Muscle layer of colon (tissue), 2 donors: ENCODE data around the gene ICAM2.
"Not testable (repeated sequence)": the region's sequence is repeated elsewhere in the genome, so short reads cannot be mapped to it uniquely, and the experiment has no call there.

Experiments used
- H3K27ac ChIP-seq: one replicate; pipeline ENCODE4 v1.7.0; 2013; ENCODE audit warnings: low read depth, mild to moderate bottlenecking, low read length, moderate library complexity
- H3K27me3 ChIP-seq, 2 donors: one replicate each; pipeline ENCODE4 v1.7.0; 2013; ENCODE audit warnings: low read length in 2 of 2, mild to moderate bottlenecking in 2 of 2; ENCODE audit not compliant: insufficient read depth in 2 of 2, control insufficient read depth in 1 of 2
- H3K36me3 ChIP-seq: one replicate; pipeline ENCODE4 v1.7.0; 2013; ENCODE audit warnings: mild to moderate bottlenecking, low read length; ENCODE audit not compliant: insufficient read depth
- H3K4me1 ChIP-seq: one replicate; pipeline ENCODE4 v1.7.0; 2013; ENCODE audit warnings: mild to moderate bottlenecking, low read length; ENCODE audit not compliant: insufficient read depth
- H3K4me3 ChIP-seq, 2 donors: one replicate each; pipeline ENCODE4 v1.7.0; 2013; ENCODE audit warnings: low read length in 2 of 2, low read depth in 1 of 2, mild to moderate bottlenecking in 1 of 2, moderate library complexity in 1 of 2
- H3K9ac ChIP-seq: one replicate; pipeline ENCODE4 v1.7.0; 2013; ENCODE audit warnings: low read length
- H3K9me3 ChIP-seq: one replicate; pipeline ENCODE4 v1.7.0; 2013; ENCODE audit warnings: mild to moderate bottlenecking, low read length
- donor health status: abdominal sarcoma.
- donor health status: Adenocarcinoma of cecum.

ICAM2 gene

DNA sequence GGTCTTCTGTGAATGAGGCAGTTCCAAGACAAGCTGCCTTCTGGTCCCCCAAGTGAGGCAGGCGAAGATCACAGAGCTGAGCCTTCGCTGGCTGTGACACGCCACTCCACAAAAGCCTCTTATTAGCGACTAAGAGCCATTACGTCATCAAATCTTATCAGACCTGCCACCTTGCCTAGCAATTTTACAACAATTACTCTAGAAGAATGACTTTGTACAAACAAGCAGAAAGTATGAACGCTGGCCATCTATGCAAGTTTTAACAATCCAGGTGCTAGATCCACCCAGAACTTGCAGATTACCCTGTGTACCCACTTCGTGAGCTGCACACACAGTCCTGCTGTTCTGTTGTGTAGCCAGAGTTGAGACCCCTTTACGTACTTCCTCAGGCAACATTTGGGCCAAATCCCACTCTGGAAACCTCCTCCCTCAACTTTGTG is 3.8 kb upstream of the ICAM2 start:
- Histone ChIP-seq H3K27ac (no peak overlapping the region), H3K9me3 (no peaks in the 10 kb centered on the region), H3K4me1 (no peaks in the 10 kb centered on the region), H3K36me3 (no peaks in the 10 kb centered on the region), H3K27me3 (no peaks in the 10 kb centered on the region), H3K9ac (no peak overlapping the region), H3K4me3 (no peak overlapping the region)

GRCh38 chr17:64022611-64023063 is 2.2 kb upstream of the ICAM2 start:
- H3K9ac ChIP-seq: no peak overlapping the region
- H3K4me1 ChIP-seq: no peaks in the 10 kb centered on the region
- no peak overlapping the region for H3K27ac ChIP-seq
- no peaks in the 10 kb centered on the region for H3K9me3 ChIP-seq
- no peaks in the 10 kb centered on the region for H3K27me3 ChIP-seq
- no peak overlapping the region for H3K4me3 ChIP-seq
- no peaks in the 10 kb centered on the region for H3K36me3 ChIP-seq

- peak overlapping the region in 1 of 2 donors; percentile 48 for H3K4me3 ChIP-seq
- H3K9me3 ChIP-seq, H3K27ac ChIP-seq, H3K27me3 ChIP-seq, H3K36me3 ChIP-seq, H3K9ac ChIP-seq, H3K4me1 ChIP-seq: not testable (repeated sequence)
Observed at GRCh38 chr17:64019551-64019961, 877 bp downstream of the ICAM2 start.

GRCh38 chr17:64017381-64017980 is 3.0 kb downstream of the ICAM2 start:
- no peaks in the 10 kb centered on the region for H3K36me3 ChIP-seq
- H3K27ac ChIP-seq: no peak overlapping the region
- no peak overlapping the region for H3K4me3 ChIP-seq
- H3K9me3 ChIP-seq: no peaks in the 10 kb centered on the region
- H3K4me1 ChIP-seq: no peaks in the 10 kb centered on the region
- no peaks in the 10 kb centered on the region for H3K27me3 ChIP-seq
- H3K9ac ChIP-seq: no peak overlapping the region

DNA sequence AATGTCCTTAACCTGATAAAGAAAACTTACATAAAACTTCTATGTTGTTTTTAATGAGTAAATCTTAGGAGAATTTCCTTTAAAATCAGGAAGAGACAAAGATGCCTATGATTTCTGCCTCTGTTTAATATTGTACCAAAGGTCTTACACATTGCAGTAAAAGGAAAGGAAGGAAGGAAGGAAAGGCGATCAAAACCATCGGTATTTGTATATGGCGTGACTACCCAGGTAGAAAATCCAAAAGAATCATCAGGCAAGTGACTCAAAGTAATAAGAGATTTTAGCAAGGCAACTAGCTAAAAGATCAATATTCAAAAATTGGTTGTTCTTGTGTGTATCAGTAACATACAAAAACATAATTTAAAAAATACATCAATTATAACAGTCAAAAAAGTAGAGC is 3.5 kb downstream of the ICAM2 start:
- Histone ChIP-seq H3K4me1 (no peaks in the 10 kb centered on the region), H3K4me3 (no peak overlapping the region), H3K27ac (no peak overlapping the region), H3K27me3 (no peaks in the 10 kb centered on the region), H3K9ac (no peak overlapping the region), H3K36me3 (no peaks in the 10 kb centered on the region), H3K9me3 (no peaks in the 10 kb centered on the region)

DNA sequence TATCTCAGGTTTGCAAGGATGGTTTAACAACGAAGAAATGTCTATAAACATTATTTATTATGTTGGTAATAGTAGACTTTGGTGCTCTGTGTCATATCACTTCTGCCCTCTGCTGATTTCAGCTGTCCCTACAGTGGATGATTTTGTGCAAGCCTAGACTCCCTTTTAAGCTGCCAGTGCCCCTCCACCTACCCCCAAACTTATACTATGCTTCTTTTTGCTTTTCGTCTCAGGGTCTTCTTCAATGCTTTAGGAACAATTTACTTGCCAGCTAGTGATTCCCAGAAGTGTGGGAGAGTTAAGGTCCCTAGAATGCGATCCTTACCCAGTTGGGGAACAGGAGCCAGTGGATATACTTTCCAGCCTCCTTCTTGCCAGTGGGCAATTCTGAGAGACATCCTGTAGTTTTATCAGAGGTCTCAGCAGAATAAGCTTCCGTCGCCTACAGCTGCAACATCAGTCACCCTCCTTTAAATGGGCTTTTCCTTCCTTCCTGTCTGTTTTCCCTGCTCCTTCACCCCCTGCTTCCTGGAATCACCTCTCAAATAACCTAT is 4.1 kb downstream of the ICAM2 start:
- H3K4me1 ChIP-seq: no peaks in the 10 kb centered on the region
- no peak overlapping the region for H3K4me3 ChIP-seq
- no peaks in the 10 kb centered on the region for H3K36me3 ChIP-seq
- H3K9me3 ChIP-seq: no peaks in the 10 kb centered on the region
- H3K27me3 ChIP-seq: no peaks in the 10 kb centered on the region
- no peak overlapping the region for H3K27ac ChIP-seq
- H3K9ac ChIP-seq: no peak overlapping the region

- no peaks in the 10 kb centered on the region for H3K9me3 ChIP-seq
- no peaks in the 10 kb centered on the region for H3K4me1 ChIP-seq
- H3K27ac ChIP-seq: no peak overlapping the region
- no peak overlapping the region for H3K4me3 ChIP-seq
- H3K36me3 ChIP-seq: no peaks in the 10 kb centered on the region
- H3K9ac ChIP-seq: no peak overlapping the region
- no peaks in the 10 kb centered on the region for H3K27me3 ChIP-seq
Observed at GRCh38 chr17:64015447-64015846, 5.0 kb downstream of the ICAM2 start.

- no peak overlapping the region for H3K9ac ChIP-seq
- H3K27me3 ChIP-seq: no peaks in the 10 kb centered on the region
- no peaks in the 10 kb centered on the region for H3K4me1 ChIP-seq
- no peak overlapping the region for H3K27ac ChIP-seq
- no peaks in the 10 kb centered on the region for H3K9me3 ChIP-seq
- no peaks in the 10 kb centered on the region for H3K36me3 ChIP-seq
- no peak overlapping the region for H3K4me3 ChIP-seq
Observed at GRCh38 chr17:64009571-64010402, 10.6 kb downstream of the ICAM2 start.

DNA sequence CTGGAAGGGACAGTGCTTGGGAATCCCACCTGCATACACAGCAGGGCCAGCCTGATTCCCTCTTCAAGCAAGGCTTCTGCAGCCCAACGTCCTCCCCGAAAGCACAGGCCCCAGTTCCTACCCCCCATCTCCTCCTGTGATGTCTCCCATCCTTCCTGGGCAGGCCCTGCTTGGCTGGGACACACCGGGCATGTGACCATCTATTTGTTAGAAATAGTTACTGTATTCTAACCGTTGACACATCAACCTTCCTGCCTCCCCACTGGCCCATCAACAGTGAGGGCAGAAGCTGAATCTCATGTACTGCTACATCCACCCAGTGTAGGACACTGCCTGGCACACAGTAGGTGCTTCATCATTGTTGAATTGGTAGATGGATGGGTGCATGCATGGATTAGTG is 11.6 kb downstream of the ICAM2 start:
- Histone ChIP-seq H3K4me1 (no peaks in the 10 kb centered on the region), H3K27ac (no peak overlapping the region), H3K4me3 (no peak overlapping the region), H3K27me3 (no peaks in the 10 kb centered on the region), H3K36me3 (no peaks in the 10 kb centered on the region), H3K9me3 (no peaks in the 10 kb centered on the region), H3K9ac (no peak overlapping the region)

- no peak overlapping the region for H3K9ac ChIP-seq
Observed at GRCh38 chr17:64008346-64008745, 12.1 kb downstream of the ICAM2 start.

GRCh38 chr17:64007838-64008282 is 12.6 kb downstream of the ICAM2 start:
- H3K27ac ChIP-seq: no peak overlapping the region
- H3K27me3 ChIP-seq: no peaks in the 10 kb centered on the region
- no peaks in the 10 kb centered on the region for H3K4me1 ChIP-seq
- H3K4me3 ChIP-seq: no peak overlapping the region
- no peaks in the 10 kb centered on the region for H3K36me3 ChIP-seq
- H3K9ac ChIP-seq: no peak overlapping the region
- no peaks in the 10 kb centered on the region for H3K9me3 ChIP-seq

More at GRCh38 chr17:64008346-64008745, 12.1 kb downstream of the ICAM2 start:
- Histone ChIP-seq H3K27ac (no peak overlapping the region), H3K4me1 (no peaks in the 10 kb centered on the region), H3K27me3 (no peaks in the 10 kb centered on the region), H3K4me3 (no peak overlapping the region), H3K36me3 (no peaks in the 10 kb centered on the region), H3K9me3 (no peaks in the 10 kb centered on the region)
